Activated CD4-positive, alpha-beta T cell treated with anti-CD3 and anti-CD28 coated beads, Interleukin-2, Interleukin-6, amounts not matched to agents 100 ng/mL and 50 ng/mL, durations not matched to agents 16 hours and 8 hours (primary cell): ENCODE measurements around the gene DCAF5.
A peak's percentile ranks its signal among the peaks of the same experiment; 100 is the strongest.
"Not testable (repeated sequence)": the region's sequence is repeated elsewhere in the genome, so short reads cannot be mapped to it uniquely, and the experiment has no call there.

Source experiments
- DNase-seq: peaks from one replicate; pipeline ENCODE4 v3.0.0-alpha.2; 2020

Gene DCAF5

GRCh38 chr14:69093631-69094421 lies 59.1 kb downstream of the DCAF5 start:
- DNase-seq = no peak

- DNase-seq = peak; percentile 23
These were observed 60.0 kb downstream of the DCAF5 start for GRCh38 chr14:69092840-69093422.

- DNase-seq = no peak
These were observed 61.2 kb downstream of the DCAF5 start for GRCh38 chr14:69091695-69092094.

- DNase-seq = no peak
These were observed 61.9 kb downstream of the DCAF5 start for GRCh38 chr14:69091006-69091405.

GRCh38 chr14:69090187-69090789 lies 62.6 kb downstream of the DCAF5 start:
- DNase-seq = peak; percentile 33

GRCh38 chr14:69089046-69089445 lies 63.9 kb downstream of the DCAF5 start:
- DNase-seq = no peak

GRCh38 chr14:69088586-69088985 lies 64.3 kb downstream of the DCAF5 start:
- no peak for DNase-seq

GRCh38 chr14:69087061-69087461 lies 65.9 kb downstream of the DCAF5 start:
- DNase-seq = no peak

GRCh38 chr14:69086537-69086936 lies 66.4 kb downstream of the DCAF5 start:
- DNase-seq = no peak

- no peak for DNase-seq
These were observed 68.9 kb downstream of the DCAF5 start for GRCh38 chr14:69084023-69084422.

- no peak for DNase-seq
These were observed 69.7 kb downstream of the DCAF5 start for GRCh38 chr14:69083181-69083580.

- no peak for DNase-seq
These were observed 71.6 kb downstream of the DCAF5 start for GRCh38 chr14:69081271-69081670.

GRCh38 chr14:69079747-69080146 lies 73.2 kb downstream of the DCAF5 start:
- DNase-seq = peak; percentile 16

GRCh38 chr14:69079188-69079742 lies 73.7 kb downstream of the DCAF5 start:
- DNase-seq = no peak

- no peak for DNase-seq
These were observed 75.1 kb downstream of the DCAF5 start for GRCh38 chr14:69077841-69078240.

- not testable (repeated sequence) for DNase-seq
These were observed 75.7 kb downstream of the DCAF5 start for GRCh38 chr14:69077185-69077584.

- DNase-seq = no peak
These were observed 76.6 kb downstream of the DCAF5 start for GRCh38 chr14:69076341-69076740.

- no peak for DNase-seq
These were observed 79.0 kb downstream of the DCAF5 start for GRCh38 chr14:69073915-69074314.

GRCh38 chr14:69073429-69073828 lies 79.5 kb downstream of the DCAF5 start:
- no peak for DNase-seq

GRCh38 chr14:69072584-69072983 lies 80.3 kb downstream of the DCAF5 start:
- no peak for DNase-seq

- DNase-seq = no peak
These were observed 84.0 kb downstream of the DCAF5 start for GRCh38 chr14:69068744-69069421.

- peak; percentile 60 for DNase-seq
These were observed 86.3 kb downstream of the DCAF5 start for GRCh38 chr14:69066396-69067171.
